HG03280 (cell line): Measurements from ENCODE around the gene SMIM35.

Source experiments
- ATAC-seq: cut with Tn5 transposase; IDR thresholded peaks from one replicate; pipeline ENCODE4 v1.9.1; 2021; ENCODE audit warnings: mild to moderate bottlenecking, moderate library complexity; ENCODE audit not compliant: unreplicated experiment

The SMIM35 gene

GRCh38 chr11:118007040-118007439, 79.7 kb downstream of the SMIM35 start:
- ATAC-seq: no peak

GRCh38 chr11:118006153-118006534, 80.6 kb downstream of the SMIM35 start:
- no peak for ATAC-seq

- no peak for ATAC-seq
Observed at GRCh38 chr11:118005224-118006152, 81.3 kb downstream of the SMIM35 start.

- no peak for ATAC-seq
Observed at GRCh38 chr11:118004543-118005223, 82.1 kb downstream of the SMIM35 start.

- no peak for ATAC-seq
Observed at GRCh38 chr11:118003456-118003855, 83.3 kb downstream of the SMIM35 start.

- ATAC-seq: no peak
Observed at GRCh38 chr11:118002541-118003423, 84.0 kb downstream of the SMIM35 start.

- no peak for ATAC-seq
Observed at GRCh38 chr11:118002010-118002540, 84.7 kb downstream of the SMIM35 start.

- ATAC-seq: no peak
Observed at GRCh38 chr11:118001494-118001971, 85.2 kb downstream of the SMIM35 start.

- no peak for ATAC-seq
Observed at GRCh38 chr11:118000850-118001228, 85.9 kb downstream of the SMIM35 start.

GRCh38 chr11:118000067-118000849, 86.5 kb downstream of the SMIM35 start:
- no peak for ATAC-seq

GRCh38 chr11:117999354-117999993, 87.3 kb downstream of the SMIM35 start:
- no peak for ATAC-seq

- ATAC-seq: no peak
Observed at GRCh38 chr11:117998664-117999353, 88.0 kb downstream of the SMIM35 start.

GRCh38 chr11:117997823-117998579, 88.8 kb downstream of the SMIM35 start:
- peak; percentile 68 for ATAC-seq

GRCh38 chr11:117997406-117997805, 89.4 kb downstream of the SMIM35 start:
- no peak for ATAC-seq

- ATAC-seq: no peak
Observed at GRCh38 chr11:117996058-117996457, 90.7 kb downstream of the SMIM35 start.

GRCh38 chr11:117995472-117995871, 91.3 kb downstream of the SMIM35 start:
- no peak for ATAC-seq

GRCh38 chr11:117993988-117994745, 92.6 kb downstream of the SMIM35 start:
- ATAC-seq: no peak
